PC-3 (cell line): Measurements from ENCODE around the gene CRB2.

Experiments used
- EZH2 ChIP-seq: fragments of 300-600 bp; sonication (generic); IDR thresholded peaks from one replicate; pipeline ENCODE4 v1.6.1; 2017; ENCODE audit warnings: antibody characterized with exemption, mild to moderate bottlenecking, low read length; ENCODE audit not compliant: unreplicated experiment
- EZH2phosphoT487 ChIP-seq: fragments of 300-600 bp; sonication (generic); IDR thresholded peaks from 2 replicates; pipeline ENCODE4 v1.6.1; 2018; ENCODE audit warnings: mild to moderate bottlenecking, antibody characterized with exemption, low read length, borderline replicate concordance
- TF ChIP-seq, protein P1 (sequence below): fragments of 300-600 bp; sonication (generic); conservative IDR thresholded peaks from 2 replicates; pipeline ENCODE4 v1.5.1; 2017; ENCODE audit warnings: antibody characterized with exemption, low read depth, mild to moderate bottlenecking, low read length

DNA sequence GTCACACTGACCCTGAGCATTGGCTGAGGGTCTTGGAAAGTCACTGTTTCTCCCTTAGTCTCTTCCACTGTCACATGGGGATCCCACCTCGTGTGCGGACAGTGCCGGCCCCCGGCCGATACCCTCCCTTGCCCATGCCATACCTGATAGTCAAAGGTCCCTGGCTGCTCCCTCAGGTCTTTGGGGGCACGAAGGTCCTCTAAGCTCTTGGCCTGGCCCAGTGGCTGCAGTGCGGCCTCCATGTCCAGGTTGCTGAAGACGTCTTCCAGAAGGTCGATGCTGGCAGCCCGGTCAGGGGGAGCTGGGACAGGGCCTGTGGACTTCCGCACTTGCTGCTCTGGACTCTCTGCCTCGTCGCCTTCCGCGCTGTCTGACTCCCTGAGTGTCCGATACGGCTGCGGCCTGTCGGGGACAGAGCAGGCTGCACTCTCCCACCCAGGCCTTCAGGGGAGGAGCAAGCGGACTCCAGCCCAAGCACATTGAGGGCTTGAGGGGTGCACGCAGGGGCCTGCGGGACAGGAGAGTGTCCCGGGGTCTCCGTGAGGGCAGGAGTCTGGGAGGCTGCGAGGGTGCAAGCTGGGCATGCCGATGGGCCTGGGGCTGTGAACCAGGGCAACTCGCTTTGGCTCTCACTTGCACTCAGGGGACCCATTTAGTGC, 27.6 kb downstream of the CRB2 start:
- TF ChIP-seq, protein P1, sequence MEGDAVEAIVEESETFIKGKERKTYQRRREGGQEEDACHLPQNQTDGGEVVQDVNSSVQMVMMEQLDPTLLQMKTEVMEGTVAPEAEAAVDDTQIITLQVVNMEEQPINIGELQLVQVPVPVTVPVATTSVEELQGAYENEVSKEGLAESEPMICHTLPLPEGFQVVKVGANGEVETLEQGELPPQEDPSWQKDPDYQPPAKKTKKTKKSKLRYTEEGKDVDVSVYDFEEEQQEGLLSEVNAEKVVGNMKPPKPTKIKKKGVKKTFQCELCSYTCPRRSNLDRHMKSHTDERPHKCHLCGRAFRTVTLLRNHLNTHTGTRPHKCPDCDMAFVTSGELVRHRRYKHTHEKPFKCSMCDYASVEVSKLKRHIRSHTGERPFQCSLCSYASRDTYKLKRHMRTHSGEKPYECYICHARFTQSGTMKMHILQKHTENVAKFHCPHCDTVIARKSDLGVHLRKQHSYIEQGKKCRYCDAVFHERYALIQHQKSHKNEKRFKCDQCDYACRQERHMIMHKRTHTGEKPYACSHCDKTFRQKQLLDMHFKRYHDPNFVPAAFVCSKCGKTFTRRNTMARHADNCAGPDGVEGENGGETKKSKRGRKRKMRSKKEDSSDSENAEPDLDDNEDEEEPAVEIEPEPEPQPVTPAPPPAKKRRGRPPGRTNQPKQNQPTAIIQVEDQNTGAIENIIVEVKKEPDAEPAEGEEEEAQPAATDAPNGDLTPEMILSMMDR = no peak
- TF ChIP-seq EZH2 = no peak
- no peak for TF ChIP-seq EZH2phosphoT487
